GF-D8 (cell line): ENCODE results near the gene PLXDC1.
"Not testable (repeated sequence)": the region's sequence is repeated elsewhere in the genome, so short reads cannot be mapped to it uniquely, and the experiment has no call there.

ENCODE experiments used
- DNase-seq: peaks from one replicate; lab custom pipeline; 2025; lab: John Stamatoyannopoulos, UW

The PLXDC1 gene

GRCh38 chr17:39181303-39181702 is 29.9 kb upstream of the PLXDC1 start:
- no peak for DNase-seq

GRCh38 chr17:39178536-39178935 is 27.1 kb upstream of the PLXDC1 start:
- DNase-seq, result no peak

- no peak for DNase-seq
Measured at GRCh38 chr17:39177256-39177655, 25.8 kb upstream of the PLXDC1 start.

DNA sequence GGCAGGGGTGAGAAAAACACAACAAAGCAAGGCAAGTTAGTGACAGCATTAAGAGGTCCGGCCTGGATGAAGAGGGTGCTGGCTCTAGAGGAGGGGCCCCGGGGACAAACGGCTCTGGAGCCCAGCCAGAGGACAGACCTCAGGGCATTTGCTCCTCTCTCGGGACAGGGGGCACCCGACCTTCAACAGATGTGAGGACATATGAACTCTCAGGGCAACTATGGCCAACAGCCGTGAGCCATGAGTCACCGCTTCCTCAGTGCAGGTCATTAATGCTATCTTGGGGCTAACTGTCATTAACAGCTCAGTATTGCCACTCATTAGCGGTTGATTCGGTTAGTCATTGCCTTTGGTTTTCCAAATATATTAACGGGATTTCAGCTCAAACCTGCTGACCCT is 24.3 kb upstream of the PLXDC1 start:
- DNase-seq, result no peak

DNA sequence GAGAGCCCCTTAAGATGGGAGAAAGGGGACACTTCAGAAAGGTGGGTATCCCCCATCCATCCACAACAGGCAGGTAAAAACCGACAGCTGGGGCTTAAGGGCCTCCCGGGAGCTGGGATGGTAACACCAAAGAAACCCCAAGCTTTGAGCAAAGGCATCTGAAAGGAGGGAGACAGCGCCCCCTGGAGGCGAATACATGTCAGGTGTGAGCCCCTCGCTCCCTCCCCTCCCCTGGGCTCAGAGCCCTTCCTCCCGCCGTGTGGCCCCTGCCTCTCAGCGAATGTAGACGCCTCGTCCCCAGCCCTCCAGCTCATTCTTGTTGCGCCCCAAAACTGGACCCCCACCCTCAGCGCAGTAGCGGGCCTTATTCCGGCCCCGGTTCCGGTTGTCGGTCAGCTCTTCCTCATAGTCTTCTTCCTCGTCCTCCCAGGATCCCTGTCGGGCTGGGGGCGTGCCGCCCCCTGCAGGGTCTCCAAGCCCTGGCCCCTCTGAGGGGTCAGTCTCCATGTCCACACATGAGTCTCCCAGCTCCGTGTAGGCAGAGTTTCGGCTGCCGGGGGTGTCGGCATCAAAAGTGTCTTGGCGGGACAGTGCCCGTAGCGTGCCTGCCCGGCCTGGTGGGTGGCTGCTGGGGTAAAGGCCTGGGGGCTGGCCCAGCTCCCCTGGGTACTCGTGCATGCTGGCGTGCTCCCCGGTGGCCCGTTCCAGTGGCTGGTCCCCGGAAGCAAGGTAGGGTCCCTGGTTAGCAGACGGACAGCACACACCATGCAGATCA is 23.7 kb upstream of the PLXDC1 start:
- no peak for DNase-seq

DNA sequence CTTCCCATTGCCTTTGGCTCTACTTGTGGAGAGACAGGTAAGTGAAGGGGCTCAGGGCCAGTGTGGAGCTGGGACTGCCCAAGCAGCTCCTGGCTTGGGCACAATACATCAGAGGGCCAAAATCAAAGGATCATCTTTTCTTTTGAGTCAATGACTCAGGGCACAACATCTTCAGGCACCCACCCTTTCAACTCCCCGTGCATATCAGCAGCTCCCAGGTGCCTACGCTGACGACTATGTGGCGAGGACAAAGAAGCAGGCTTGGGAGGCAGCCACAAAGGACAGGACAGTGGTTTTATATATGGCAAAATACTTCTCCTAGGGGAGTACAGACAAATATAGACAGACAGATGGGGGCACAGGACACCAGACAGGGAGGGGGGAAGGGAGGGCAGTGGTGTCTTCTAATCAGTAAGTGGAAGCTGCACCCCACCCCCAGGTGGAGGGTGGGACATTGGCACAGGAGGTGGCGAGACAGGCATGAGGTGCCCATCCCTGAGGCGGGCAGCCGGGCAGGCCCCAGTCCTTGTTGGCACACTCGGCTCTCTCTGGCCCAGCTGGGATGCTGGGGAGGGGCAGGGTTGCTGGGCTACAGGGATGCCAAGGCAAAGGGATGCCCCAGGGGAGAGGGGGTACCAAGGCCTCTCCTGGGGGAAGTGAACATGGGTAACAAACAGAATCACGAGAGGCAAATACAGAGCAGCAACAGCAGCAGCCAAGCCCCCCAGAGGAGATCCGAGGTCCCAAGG is 22.3 kb upstream of the PLXDC1 start:
- no peak for DNase-seq

DNA sequence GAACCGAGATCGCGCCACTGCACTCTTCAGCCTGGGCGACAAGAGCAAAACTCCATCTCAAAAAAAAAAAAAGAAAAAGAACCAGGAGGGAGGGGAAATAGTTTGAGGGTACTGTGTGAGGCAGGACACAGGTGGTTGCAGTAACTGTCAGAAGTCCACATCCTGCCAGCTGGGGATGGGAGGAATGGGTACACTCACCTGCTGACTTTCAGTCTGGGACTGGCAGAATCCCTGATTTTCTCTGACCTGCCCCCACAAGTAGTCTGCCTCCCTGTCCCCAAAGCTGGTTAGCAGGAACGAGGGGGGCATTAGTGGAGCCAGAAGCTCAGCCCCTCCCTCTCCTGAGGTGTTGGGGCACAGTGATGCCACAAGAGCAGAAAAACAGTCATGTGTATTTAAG is 21.6 kb upstream of the PLXDC1 start:
- DNase-seq, result no peak

DNA sequence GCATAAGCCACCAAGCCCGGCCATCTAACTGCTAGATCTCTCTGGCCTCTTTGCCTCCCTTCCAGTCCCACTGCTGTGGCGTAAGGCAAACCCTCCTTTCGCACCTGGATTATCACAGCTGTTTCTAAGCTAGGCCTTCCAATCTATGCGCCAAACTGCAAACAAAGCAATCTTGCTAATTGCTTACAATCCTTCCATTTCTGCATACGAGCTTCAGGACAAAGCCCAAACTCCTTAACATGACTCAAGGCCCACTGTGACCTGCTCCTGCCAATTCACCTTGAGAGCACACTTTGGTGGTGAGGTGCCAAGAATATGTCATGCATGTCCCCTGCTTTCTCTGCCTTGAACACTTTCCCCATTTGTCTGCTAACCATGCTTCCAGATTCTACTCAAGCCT is 20.5 kb upstream of the PLXDC1 start:
- no peak for DNase-seq

DNA sequence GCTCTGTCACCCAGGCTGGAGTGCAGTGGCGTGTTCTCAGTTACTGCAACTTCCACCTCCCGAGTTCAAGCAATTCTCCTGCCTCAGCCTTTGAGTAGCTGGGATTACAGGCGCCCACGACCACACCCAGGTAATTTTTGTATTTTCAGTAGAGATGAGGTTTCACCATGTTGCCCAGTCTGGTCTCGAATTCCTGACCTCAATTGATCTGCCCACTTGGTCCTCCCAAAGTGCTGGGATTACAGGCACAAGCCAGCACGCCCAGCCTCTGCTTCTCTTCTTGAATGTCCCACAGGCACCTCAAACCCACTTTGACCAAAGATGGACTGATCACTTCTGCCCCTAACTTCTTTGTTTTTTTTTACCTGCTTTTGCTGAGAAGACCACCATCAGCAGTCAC is 19.1 kb upstream of the PLXDC1 start:
- no peak for DNase-seq

DNA sequence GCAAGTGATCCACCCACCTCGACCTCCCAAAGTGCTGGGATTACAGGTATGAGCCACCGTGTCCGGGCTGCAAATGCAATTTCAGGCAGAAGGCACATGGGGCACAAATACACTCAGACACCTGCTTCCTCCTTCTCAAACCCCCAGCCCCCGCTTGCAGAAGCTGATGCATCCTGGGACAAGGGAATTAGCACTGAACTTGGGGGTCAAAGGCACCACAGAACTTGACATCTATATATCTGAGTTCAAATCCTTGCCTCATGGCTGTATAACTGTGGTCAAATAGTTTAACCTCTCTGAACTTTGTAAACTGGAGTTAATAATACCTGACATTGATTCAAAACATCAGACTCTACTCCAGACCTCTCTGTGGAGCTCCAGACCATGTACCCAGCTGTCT is 18.7 kb upstream of the PLXDC1 start:
- no peak for DNase-seq

GRCh38 chr17:39169518-39169917 is 18.1 kb upstream of the PLXDC1 start:
- no peak for DNase-seq

GRCh38 chr17:39169101-39169500 is 17.7 kb upstream of the PLXDC1 start:
- DNase-seq, result no peak

GRCh38 chr17:39168503-39168902 is 17.1 kb upstream of the PLXDC1 start:
- DNase-seq, result not testable (repeated sequence)

DNA sequence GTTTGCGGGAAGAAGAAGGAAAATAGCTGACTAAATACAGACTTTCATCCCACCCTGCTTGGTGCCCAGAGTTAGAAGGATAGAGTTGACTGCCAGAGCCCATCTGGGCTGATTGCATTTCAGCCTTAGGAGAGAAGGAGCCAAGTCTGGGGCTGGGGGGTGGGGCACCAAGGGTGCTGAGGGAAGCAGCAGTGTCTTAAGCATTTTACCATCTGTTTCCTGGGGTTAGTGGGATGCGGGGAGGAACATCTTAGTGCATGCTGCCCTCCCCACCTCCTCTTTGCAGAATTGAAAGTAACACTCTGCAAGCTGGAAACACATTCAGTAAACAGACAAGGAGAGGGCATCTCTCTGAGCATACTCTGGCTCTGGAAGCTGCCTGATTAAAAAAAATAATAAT is 16.0 kb upstream of the PLXDC1 start:
- DNase-seq, result peak; percentile 80

DNA sequence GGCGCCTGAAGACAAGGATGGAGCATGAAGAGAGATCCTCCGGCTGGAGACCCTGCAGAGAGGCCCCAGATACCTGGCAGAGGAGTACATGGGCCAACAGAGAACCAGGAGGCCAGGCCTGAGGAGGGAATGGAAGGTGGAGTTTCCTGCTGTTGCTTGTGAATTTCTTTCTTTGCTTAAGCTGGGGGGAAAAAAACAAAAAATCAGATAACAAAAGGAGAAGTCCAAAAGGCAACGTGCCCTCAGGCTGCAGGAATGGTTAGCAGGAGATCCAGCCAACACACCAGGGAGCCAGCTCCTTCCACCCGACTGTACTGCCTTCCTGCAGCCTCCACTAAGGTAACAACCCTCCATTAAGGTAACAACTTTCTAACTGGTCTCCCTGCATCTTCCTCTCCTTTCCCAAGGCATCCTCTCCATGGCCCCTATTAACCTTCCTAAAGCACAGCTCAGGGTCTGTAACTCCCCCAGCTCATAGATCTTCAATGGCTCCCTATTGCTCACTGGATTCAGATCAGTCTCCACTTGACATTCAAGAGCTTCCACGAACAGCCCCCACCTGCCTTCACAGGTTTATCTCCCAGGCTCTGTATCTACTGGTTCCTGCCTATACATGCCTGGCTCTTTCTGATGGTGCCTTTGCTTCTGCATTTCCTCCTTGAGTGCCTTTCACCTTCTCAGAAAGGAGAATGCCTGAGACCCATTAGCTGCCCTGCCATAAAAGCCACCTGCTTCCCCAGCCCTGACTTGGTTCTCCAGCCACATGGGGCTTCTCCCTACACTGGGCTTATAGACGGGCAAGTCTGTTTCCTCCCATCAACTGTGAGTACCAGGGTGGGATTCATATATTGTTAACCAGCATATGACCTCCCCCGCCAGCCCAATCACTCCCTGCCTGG is 15.2 kb upstream of the PLXDC1 start:
- DNase-seq, result peak; percentile 49

GRCh38 chr17:39165841-39166349 is 14.5 kb upstream of the PLXDC1 start, which contains the start of gene ARL5C:
Gene ARL5C (minus strand): TSS chr17:39166161. CDS start chr17:39165760, 401 bp downstream.
- DNase-seq, result no peak

DNA sequence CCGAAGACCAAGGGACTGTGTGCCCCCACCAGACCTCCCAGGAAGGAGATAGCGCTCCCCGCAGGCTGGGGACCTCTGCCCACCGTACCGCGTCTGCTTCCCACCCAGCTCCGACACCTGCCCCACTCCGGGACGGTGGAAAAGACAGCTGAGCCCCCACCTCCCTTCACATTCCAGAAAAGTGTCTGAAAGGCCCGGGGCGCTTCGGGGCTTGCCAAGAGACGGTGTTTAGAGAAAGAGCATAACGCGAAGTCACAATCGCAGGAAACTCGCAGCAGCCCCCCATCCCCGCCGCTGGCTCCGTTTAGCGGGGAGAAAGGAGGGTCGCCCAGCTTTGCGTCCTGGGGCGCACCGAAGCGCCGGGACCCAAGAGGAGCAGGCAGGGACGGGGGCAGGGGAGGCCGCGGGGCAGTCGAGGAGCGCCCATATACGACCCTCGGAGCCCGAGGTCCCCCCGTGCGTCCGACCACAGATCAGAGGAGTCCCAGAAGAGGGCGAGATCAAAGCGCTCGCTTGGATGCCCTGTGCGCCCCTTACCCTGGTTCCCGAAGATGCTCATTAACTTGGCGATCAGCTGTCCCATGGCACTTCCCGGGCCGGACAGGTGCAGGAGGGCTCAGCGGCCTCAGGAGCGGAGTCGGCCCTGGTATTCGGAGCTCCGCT is 13.9 kb upstream of the PLXDC1 start:
- no peak for DNase-seq

- DNase-seq, result peak; percentile 45
Measured at GRCh38 chr17:39164675-39165143, 13.3 kb upstream of the PLXDC1 start.

DNA sequence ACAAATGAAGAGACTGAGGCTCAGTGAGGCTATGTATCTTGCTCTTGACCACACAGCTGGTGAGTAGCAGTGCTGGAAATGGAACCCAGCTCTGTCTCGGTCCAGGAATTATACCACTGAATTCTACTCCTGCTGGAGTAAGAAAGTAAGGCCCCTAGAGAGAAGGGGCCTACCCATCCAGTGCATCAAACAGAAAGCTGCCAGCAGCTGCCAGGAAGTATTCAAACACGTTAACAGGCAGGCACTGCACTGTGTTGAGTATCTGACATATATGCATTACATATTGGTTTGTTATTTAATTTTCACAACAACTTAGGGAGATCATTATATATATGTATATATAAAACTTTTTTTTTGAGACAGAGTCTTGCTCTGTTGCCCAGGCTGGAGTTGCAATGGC is 10.5 kb upstream of the PLXDC1 start:
- DNase-seq, result no peak

- no peak for DNase-seq
Measured at GRCh38 chr17:39158623-39159022, 7.2 kb upstream of the PLXDC1 start.

GRCh38 chr17:39156491-39156890 is 5.1 kb upstream of the PLXDC1 start:
- DNase-seq, result no peak

- DNase-seq, result no peak
Measured at GRCh38 chr17:39155654-39156053, 4.2 kb upstream of the PLXDC1 start.
